C4-2B (cell line): ENCODE results near the gene LHFPL6.

Experiments
- CTCF ChIP-seq: fragments of 450-650 bp; conservative IDR thresholded peaks from 2 replicates; pipeline ENCODE4 v1.5.1; 2017; ENCODE audit warnings: mild to moderate bottlenecking
- ZFX ChIP-seq: fragments of 450-650 bp; IDR thresholded peaks from 2 replicates; pipeline ENCODE4 v1.6.1; 2017

DNA sequence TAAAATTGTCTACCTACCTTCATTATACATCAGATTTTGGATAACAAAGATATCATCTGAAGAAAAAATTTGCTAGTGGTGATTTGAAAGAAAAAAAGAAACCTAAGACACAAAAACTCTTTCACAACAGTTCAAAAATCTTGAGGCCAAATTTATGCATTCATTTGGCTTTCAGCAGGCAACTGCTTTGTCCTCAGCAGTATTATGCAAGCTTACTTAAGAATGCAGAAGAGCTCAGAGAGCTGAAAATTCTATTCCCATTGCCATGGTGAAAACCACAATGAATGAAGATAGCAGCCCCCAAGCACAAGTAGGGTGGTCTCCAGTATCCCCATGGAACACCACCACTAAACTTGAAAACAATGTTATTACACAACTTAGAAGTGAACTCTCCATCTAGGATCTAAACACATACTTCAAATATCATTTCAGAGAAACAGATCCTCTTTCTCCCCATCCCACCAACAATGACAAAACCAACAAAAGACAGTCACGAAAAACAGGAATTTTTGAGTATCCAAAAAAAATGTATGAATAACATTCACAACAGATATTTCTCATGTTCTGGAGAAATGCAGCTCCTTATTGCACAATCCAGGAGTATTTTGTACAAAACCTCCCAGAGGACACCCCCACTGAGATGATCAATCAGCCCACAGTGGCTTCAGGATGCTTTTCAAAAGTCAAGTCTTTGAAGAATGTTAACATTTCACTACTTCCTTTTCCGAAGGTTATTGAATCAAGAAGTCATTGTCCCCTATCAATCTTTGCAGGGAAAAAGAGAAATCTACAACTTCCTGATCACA is 192.7 kb downstream of the LHFPL6 start:
- TF ChIP-seq CTCF (no peak), ZFX (no peak)
